OCI-LY1 (cell line): Measurements from ENCODE around the gene CBX8.

ENCODE experiments used
- CTCF ChIP-seq: fragments of 200-600 bp; sonication (generic), shearing (Covaris generic); IDR thresholded peaks from 2 replicates; pipeline ENCODE4 v1.5.1; 2017; ENCODE audit warnings: mild to moderate bottlenecking, antibody characterized with exemption, low read length, moderate library complexity, mixed read lengths
- EZH2 ChIP-seq: fragments of 200-600 bp; sonication (generic), shearing (Covaris generic); IDR thresholded peaks from 2 replicates; pipeline ENCODE4 v1.8.0; 2017; ENCODE audit warnings: borderline replicate concordance, mixed run types, mild to moderate bottlenecking, antibody characterized with exemption, low read length, moderate library complexity, mixed read lengths

- no peak for TF ChIP-seq CTCF
- TF ChIP-seq EZH2: no peak
Observed at GRCh38 chr17:79803421-79803996, 6.6 kb upstream of the CBX8 start.
